ENCODE data around the gene CBX1.

Gene CBX1

GRCh38 chr17:48101012-48101720 lies at the start of gene CBX1:
CBX1 (minus strand) TSS chr17:48101478; CDS start chr17:48077004, 24,474 bp downstream.
- DNase-seq: peak; percentile 90

- DNase-seq: no peak
Observed at GRCh38 chr17:48150597-48151001, 49.3 kb upstream of the CBX1 start.

GRCh38 chr17:48149787-48150463 lies 48.6 kb upstream of the CBX1 start:
- DNase-seq: no peak

GRCh38 chr17:48148854-48149786 lies 47.8 kb upstream of the CBX1 start:
- no peak for DNase-seq

GRCh38 chr17:48148029-48148770 lies 46.9 kb upstream of the CBX1 start:
- DNase-seq: no peak

- no peak for DNase-seq
Observed at GRCh38 chr17:48144976-48145798, 43.9 kb upstream of the CBX1 start.

- DNase-seq: no peak
Observed at GRCh38 chr17:48144231-48144630, 43.0 kb upstream of the CBX1 start.

GRCh38 chr17:48143629-48144028 lies 42.4 kb upstream of the CBX1 start:
- DNase-seq: no peak

GRCh38 chr17:48139944-48140343 lies 38.7 kb upstream of the CBX1 start:
- DNase-seq: no peak

- no peak for DNase-seq
Observed at GRCh38 chr17:48137656-48138055, 36.4 kb upstream of the CBX1 start.

- peak; percentile 46 for DNase-seq
Observed at GRCh38 chr17:48134912-48135480, 33.7 kb upstream of the CBX1 start.

GRCh38 chr17:48132385-48132784 lies 31.1 kb upstream of the CBX1 start:
- DNase-seq: no peak

- peak; percentile 69 for DNase-seq
Observed at GRCh38 chr17:48131216-48131824, 30.0 kb upstream of the CBX1 start.

- no peak for DNase-seq
Observed at GRCh38 chr17:48129981-48130380, 28.7 kb upstream of the CBX1 start.

- DNase-seq: no peak
Observed at GRCh38 chr17:48128400-48128799, 27.1 kb upstream of the CBX1 start.

- peak; percentile 91 for DNase-seq
Observed at GRCh38 chr17:48127371-48128051, 26.2 kb upstream of the CBX1 start.

- DNase-seq: no peak
Observed at GRCh38 chr17:48126532-48126850, 25.2 kb upstream of the CBX1 start.

GRCh38 chr17:48125829-48126531 lies 24.7 kb upstream of the CBX1 start:
- no peak for DNase-seq

GRCh38 chr17:48123776-48124388 lies 22.6 kb upstream of the CBX1 start:
- no peak for DNase-seq

Measured in 8988T (cell line).